WTC11 (cell line): Measurements from ENCODE around the gene SMARCB1.

Source experiments
- ATF1 ChIP-seq: sonication (generic); formaldehyde crosslinking; IDR thresholded peaks from 2 replicates; pipeline ENCODE4 v1.8.1; 2023; ENCODE audit warnings: mild to moderate bottlenecking, moderate library complexity, missing genetic modification reagents
- CBFB ChIP-seq: sonication (generic); formaldehyde crosslinking; IDR thresholded peaks from 2 replicates; pipeline ENCODE4 v1.8.1; 2022; ENCODE audit warnings: mild to moderate bottlenecking, low read depth, missing genetic modification reagents
- JUN ChIP-seq: sonication (generic); formaldehyde crosslinking; IDR thresholded peaks from 2 replicates; pipeline ENCODE4 v1.8.0; 2023; ENCODE audit warnings: mild to moderate bottlenecking, missing genetic modification reagents
- NFE2L1 ChIP-seq: sonication (generic); formaldehyde crosslinking; IDR thresholded peaks from 2 replicates; pipeline ENCODE4 v1.8.1; 2023; ENCODE audit warnings: missing genetic modification reagents
- NFYB ChIP-seq: sonication (generic); formaldehyde crosslinking; conservative IDR thresholded peaks from 2 replicates; pipeline ENCODE4 v1.8.0; 2022; ENCODE audit warnings: low read depth, missing genetic modification reagents
- OVOL2 ChIP-seq: fragments of 250-450 bp; sonication (Bioruptor Pico); IDR thresholded peaks from 2 replicates; pipeline ENCODE4 v1.9.0; 2021; ENCODE audit warnings: mild to moderate bottlenecking, borderline replicate concordance
- TEAD4 ChIP-seq: sonication (generic); formaldehyde crosslinking; IDR thresholded peaks from 2 replicates; pipeline ENCODE4 v1.8.0; 2022; ENCODE audit warnings: mild to moderate bottlenecking, missing genetic modification reagents
- ZNF121 ChIP-seq: sonication (generic); formaldehyde crosslinking; IDR thresholded peaks from 2 replicates; pipeline ENCODE4 v1.8.0; 2023; ENCODE audit warnings: missing genetic modification reagents
- TF ChIP-seq, protein P1 (sequence below): fragments of 200-600 bp; IDR thresholded peaks from 2 replicates; pipeline ENCODE4 v1.8.0; 2022; ENCODE audit warnings: antibody characterized with exemption
- TF ChIP-seq, protein P2 (sequence below): sonication (generic); formaldehyde crosslinking; IDR thresholded peaks from 2 replicates; pipeline ENCODE4 v1.8.0; 2022; ENCODE audit warnings: missing genetic modification reagents
- TF ChIP-seq, protein P3 (sequence below): sonication (generic); formaldehyde crosslinking; IDR thresholded peaks from 2 replicates; pipeline ENCODE4 v1.8.1; 2023; ENCODE audit warnings: mild to moderate bottlenecking, moderate library complexity, missing genetic modification reagents
- TF ChIP-seq, protein P4 (sequence below): sonication (generic); formaldehyde crosslinking; conservative IDR thresholded peaks from 2 replicates; pipeline ENCODE4 v1.8.1; 2022; ENCODE audit warnings: mild to moderate bottlenecking, missing genetic modification reagents
- TF ChIP-seq, protein P5 (sequence below): sonication (generic); formaldehyde crosslinking; IDR thresholded peaks from 2 replicates; pipeline ENCODE4 v1.8.1; 2022; ENCODE audit warnings: missing genetic modification reagents, borderline replicate concordance

DNA sequence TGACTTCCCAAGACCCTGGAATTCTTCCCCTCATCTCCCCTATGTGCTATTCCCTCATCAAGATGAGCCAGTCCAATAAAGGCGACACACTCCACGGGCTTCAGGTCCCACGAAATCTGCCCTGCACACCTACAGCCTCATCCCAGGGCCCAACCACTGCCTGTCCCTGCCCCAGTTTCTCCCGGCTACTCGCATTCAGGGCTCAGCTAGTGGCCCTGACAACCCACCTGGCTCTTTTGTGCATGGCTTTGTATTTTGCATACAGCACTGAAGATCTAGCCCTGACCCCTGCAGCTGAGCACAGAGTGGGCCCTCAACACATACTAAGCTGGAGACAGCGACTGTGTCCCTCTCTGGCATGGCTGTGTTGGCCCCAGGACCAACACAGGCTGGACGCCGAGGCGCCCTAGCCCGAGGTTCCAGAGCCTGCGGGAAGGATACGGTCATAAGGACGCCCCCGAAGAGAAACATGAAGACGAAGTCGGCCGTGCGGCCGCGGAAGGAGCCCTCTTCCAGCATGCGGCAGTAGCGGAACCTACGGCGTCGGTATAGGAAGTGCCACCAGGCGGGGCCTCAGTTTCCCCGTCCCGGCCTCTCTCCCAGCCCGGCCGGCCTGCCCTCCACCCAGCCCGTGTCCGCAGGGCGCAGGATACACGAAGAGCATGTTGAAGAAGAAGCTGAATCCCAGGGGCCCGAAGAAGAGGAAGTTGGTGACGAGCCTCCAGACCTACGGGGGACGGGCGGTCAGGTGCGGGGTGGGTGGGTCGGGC, 51.3 kb downstream of the SMARCB1 start:
- TF ChIP-seq, protein P1, sequence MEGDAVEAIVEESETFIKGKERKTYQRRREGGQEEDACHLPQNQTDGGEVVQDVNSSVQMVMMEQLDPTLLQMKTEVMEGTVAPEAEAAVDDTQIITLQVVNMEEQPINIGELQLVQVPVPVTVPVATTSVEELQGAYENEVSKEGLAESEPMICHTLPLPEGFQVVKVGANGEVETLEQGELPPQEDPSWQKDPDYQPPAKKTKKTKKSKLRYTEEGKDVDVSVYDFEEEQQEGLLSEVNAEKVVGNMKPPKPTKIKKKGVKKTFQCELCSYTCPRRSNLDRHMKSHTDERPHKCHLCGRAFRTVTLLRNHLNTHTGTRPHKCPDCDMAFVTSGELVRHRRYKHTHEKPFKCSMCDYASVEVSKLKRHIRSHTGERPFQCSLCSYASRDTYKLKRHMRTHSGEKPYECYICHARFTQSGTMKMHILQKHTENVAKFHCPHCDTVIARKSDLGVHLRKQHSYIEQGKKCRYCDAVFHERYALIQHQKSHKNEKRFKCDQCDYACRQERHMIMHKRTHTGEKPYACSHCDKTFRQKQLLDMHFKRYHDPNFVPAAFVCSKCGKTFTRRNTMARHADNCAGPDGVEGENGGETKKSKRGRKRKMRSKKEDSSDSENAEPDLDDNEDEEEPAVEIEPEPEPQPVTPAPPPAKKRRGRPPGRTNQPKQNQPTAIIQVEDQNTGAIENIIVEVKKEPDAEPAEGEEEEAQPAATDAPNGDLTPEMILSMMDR, result no peak
- TF ChIP-seq ZNF121 (CRISPR knock-in tag), result no peak
- no peak for TF ChIP-seq JUN (CRISPR knock-in tag)
- TF ChIP-seq, protein P2, sequence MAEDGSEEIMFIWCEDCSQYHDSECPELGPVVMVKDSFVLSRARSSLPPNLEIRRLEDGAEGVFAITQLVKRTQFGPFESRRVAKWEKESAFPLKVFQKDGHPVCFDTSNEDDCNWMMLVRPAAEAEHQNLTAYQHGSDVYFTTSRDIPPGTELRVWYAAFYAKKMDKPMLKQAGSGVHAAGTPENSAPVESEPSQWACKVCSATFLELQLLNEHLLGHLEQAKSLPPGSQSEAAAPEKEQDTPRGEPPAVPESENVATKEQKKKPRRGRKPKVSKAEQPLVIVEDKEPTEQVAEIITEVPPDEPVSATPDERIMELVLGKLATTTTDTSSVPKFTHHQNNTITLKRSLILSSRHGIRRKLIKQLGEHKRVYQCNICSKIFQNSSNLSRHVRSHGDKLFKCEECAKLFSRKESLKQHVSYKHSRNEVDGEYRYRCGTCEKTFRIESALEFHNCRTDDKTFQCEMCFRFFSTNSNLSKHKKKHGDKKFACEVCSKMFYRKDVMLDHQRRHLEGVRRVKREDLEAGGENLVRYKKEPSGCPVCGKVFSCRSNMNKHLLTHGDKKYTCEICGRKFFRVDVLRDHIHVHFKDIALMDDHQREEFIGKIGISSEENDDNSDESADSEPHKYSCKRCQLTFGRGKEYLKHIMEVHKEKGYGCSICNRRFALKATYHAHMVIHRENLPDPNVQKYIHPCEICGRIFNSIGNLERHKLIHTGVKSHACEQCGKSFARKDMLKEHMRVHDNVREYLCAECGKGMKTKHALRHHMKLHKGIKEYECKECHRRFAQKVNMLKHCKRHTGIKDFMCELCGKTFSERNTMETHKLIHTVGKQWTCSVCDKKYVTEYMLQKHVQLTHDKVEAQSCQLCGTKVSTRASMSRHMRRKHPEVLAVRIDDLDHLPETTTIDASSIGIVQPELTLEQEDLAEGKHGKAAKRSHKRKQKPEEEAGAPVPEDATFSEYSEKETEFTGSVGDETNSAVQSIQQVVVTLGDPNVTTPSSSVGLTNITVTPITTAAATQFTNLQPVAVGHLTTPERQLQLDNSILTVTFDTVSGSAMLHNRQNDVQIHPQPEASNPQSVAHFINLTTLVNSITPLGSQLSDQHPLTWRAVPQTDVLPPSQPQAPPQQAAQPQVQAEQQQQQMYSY (CRISPR knock-in tag), result no peak
- no peak for TF ChIP-seq NFYB (CRISPR knock-in tag)
- TF ChIP-seq, protein P3, sequence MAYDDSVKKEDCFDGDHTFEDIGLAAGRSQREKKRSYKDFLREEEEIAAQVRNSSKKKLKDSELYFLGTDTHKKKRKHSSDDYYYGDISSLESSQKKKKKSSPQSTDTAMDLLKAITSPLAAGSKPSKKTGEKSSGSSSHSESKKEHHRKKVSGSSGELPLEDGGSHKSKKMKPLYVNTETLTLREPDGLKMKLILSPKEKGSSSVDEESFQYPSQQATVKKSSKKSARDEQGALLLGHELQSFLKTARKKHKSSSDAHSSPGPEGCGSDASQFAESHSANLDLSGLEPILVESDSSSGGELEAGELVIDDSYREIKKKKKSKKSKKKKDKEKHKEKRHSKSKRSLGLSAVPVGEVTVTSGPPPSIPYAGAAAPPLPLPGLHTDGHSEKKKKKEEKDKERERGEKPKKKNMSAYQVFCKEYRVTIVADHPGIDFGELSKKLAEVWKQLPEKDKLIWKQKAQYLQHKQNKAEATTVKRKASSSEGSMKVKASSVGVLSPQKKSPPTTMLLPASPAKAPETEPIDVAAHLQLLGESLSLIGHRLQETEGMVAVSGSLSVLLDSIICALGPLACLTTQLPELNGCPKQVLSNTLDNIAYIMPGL (CRISPR knock-in tag), result no peak
- TF ChIP-seq CBFB (CRISPR knock-in tag), result no peak
- TF ChIP-seq, protein P4, sequence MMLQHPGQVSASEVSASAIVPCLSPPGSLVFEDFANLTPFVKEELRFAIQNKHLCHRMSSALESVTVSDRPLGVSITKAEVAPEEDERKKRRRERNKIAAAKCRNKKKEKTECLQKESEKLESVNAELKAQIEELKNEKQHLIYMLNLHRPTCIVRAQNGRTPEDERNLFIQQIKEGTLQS, result no peak
- no peak for TF ChIP-seq ATF1 (CRISPR knock-in tag)
- TF ChIP-seq, protein P5, sequence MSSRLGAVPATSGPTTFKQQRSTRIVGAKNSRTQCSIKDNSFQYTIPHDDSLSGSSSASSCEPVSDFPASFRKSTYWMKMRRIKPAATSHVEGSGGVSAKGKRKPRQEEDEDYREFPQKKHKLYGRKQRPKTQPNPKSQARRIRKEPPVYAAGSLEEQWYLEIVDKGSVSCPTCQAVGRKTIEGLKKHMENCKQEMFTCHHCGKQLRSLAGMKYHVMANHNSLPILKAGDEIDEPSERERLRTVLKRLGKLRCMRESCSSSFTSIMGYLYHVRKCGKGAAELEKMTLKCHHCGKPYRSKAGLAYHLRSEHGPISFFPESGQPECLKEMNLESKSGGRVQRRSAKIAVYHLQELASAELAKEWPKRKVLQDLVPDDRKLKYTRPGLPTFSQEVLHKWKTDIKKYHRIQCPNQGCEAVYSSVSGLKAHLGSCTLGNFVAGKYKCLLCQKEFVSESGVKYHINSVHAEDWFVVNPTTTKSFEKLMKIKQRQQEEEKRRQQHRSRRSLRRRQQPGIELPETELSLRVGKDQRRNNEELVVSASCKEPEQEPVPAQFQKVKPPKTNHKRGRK (CRISPR knock-in tag), result no peak
- TF ChIP-seq TEAD4 (CRISPR knock-in tag), result no peak
- no peak for TF ChIP-seq OVOL2 (CRISPR knock-in tag)
- no peak for TF ChIP-seq NFE2L1
